Karpas-422 (cell line): ENCODE measurements around the gene LRP3. TPM values are rescaled to one million over a fixed set of nuclear protein-coding genes. Genes with fewer than 3 reads are reported as not detected.

Source experiments
- DNase-seq: peaks from one replicate; pipeline ENCODE4 v3.0.0-alpha.2; 2015
- H2AFZ ChIP-seq: fragments of 200-600 bp; sonication (generic); 2 replicates; pipeline ENCODE4 v1.6.1; 2014; ENCODE audit warnings: antibody characterized with exemption, low read length, mixed read lengths
- H3K27ac ChIP-seq: fragments of 200-600 bp; sonication (generic); 2 replicates; pipeline ENCODE4 v1.5.1; 2014; ENCODE audit warnings: mild to moderate bottlenecking, low read length, moderate library complexity
- H3K27me3 ChIP-seq: fragments of 200-600 bp; sonication (generic); 2 replicates; pipeline ENCODE4 v1.6.1; 2014; ENCODE audit warnings: low read length, mixed read lengths
- H3K36me3 ChIP-seq: fragments of 200-600 bp; sonication (generic); 2 replicates; pipeline ENCODE4 v1.6.1; 2014; ENCODE audit warnings: low read length, mixed read lengths; ENCODE audit not compliant: insufficient read depth
- H3K4me1 ChIP-seq: fragments of 200-600 bp; sonication (generic); 2 replicates; pipeline ENCODE4 v1.6.1; 2014; ENCODE audit warnings: mild to moderate bottlenecking, low read length, mixed read lengths
- H3K4me2 ChIP-seq: fragments of 200-600 bp; sonication (generic); 2 replicates; pipeline ENCODE4 v1.6.1; 2014; ENCODE audit warnings: low read length, low read depth, mild to moderate bottlenecking; ENCODE audit not compliant: poor library complexity, severe bottlenecking
- H3K4me3 ChIP-seq: fragments of 200-600 bp; sonication (generic); 2 replicates; pipeline ENCODE4 v1.5.1; 2014; ENCODE audit warnings: mild to moderate bottlenecking, antibody characterized with exemption, low read length, mixed read lengths
- H3K79me2 ChIP-seq: fragments of 200-600 bp; sonication (generic); 2 replicates; pipeline ENCODE4 v1.6.1; 2014; ENCODE audit warnings: mild to moderate bottlenecking, low read length, mixed read lengths
- H3K9ac ChIP-seq: fragments of 200-600 bp; sonication (generic); 2 replicates; pipeline ENCODE4 v1.6.0; 2014; ENCODE audit warnings: low read length
- H3K9me2 ChIP-seq: fragments of 200-600 bp; sonication (generic), shearing (Covaris generic); replicated peaks from 2 replicates; pipeline ENCODE4 v1.6.0; 2014; ENCODE audit warnings: mild to moderate bottlenecking, low read length, moderate library complexity; ENCODE audit not compliant: insufficient read depth
- H3K9me3 ChIP-seq: fragments of 300-700, 200-600 bp; sonication (generic); 2 replicates; pipeline ENCODE4 v1.6.1; 2014; ENCODE audit warnings: low read length, mixed read lengths
- H4K20me1 ChIP-seq: fragments of 200-600 bp; sonication (generic); 2 replicates; pipeline ENCODE4 v1.6.1; 2014; ENCODE audit warnings: mild to moderate bottlenecking, antibody characterized with exemption, low read length, low read depth; ENCODE audit not compliant: insufficient read depth
- total RNA-seq: library from RNA; depleted of rRNA; stranded (reverse); fragments of >200 nt; shearing (Covaris generic); gene quantifications from 2 replicates; pipeline ENCODE4 v1.2.3, GENCODE V29; 2014; ENCODE audit warnings: low replicate concordance

Gene LRP3
- total RNA-seq, 1 experiment from 2014 or later: not detected

DNA sequence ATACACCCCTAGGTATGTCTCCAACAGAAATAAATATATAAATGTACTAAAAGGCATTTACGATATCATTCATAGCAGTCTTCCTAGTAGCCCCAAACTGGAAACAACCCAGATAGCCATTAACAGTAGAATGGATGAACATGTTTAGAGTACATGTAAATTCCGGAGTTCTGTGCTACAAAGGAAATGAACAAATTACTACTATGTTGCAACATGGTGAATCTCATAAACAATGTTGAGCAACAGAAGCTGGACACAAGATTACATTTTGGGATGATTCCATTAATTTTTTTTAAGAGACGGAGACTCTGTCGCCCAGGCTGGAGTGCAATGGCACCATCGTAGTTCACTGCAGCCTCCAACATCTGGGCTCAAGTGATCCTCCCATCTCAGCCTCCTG, 37.4 kb downstream of the LRP3 start:
- Histone ChIP-seq H3K27me3 (no peaks in the 10 kb centered on the region), H4K20me1 (no peaks in the 10 kb centered on the region), H3K4me3 (no peak overlapping the region), H2AFZ (no peak overlapping the region), H3K4me2 (no peak overlapping the region), H3K36me3 (no peaks in the 10 kb centered on the region), H3K9me2 (no peaks in the 10 kb centered on the region), H3K4me1 (0 out of 2 replicates have a peak, but pooled peaks cover 4% of the 10 kb centered on the region), H3K9ac (no peak overlapping the region), H3K79me2 (no peaks in the 10 kb centered on the region), H3K9me3 (peaks cover 5% of the 10 kb centered on the region; the same call in 1 of the 2 replicates), H3K27ac (no peak overlapping the region)
- no peak for DNase-seq

DNA sequence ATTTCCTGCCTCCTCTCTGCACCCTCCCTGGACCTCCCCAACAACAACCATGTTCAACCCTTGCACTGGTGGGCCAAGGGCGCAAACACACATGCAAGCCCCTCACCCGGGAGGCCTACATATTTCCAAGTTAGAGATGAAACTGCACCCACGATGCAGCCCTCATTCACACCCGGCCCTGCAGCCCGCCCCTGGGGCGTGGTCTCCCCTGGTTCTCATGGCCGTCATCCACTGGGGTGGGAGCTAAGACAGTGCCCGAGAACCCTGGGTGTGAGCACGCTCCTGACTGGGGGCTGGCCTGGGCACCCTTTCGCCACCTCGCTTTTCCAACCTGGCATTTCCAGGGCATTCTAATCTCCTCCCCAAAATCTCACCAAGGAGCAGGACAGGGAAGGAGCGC, 38.5 kb downstream of the LRP3 start:
- Histone ChIP-seq H3K4me3 (no peak overlapping the region), H3K79me2 (no peaks in the 10 kb centered on the region), H3K9me2 (no peaks in the 10 kb centered on the region), H2AFZ (no peak overlapping the region), H3K9me3 (peaks cover 3% of the 10 kb centered on the region; the same call in 1 of the 2 replicates), H3K4me2 (no peak overlapping the region), H4K20me1 (no peaks in the 10 kb centered on the region), H3K36me3 (no peaks in the 10 kb centered on the region), H3K27ac (no peak overlapping the region), H3K4me1 (0 out of 2 replicates have a peak, but pooled peaks cover 4% of the 10 kb centered on the region), H3K27me3 (no peaks in the 10 kb centered on the region), H3K9ac (no peak overlapping the region)
- DNase-seq: no peak

DNA sequence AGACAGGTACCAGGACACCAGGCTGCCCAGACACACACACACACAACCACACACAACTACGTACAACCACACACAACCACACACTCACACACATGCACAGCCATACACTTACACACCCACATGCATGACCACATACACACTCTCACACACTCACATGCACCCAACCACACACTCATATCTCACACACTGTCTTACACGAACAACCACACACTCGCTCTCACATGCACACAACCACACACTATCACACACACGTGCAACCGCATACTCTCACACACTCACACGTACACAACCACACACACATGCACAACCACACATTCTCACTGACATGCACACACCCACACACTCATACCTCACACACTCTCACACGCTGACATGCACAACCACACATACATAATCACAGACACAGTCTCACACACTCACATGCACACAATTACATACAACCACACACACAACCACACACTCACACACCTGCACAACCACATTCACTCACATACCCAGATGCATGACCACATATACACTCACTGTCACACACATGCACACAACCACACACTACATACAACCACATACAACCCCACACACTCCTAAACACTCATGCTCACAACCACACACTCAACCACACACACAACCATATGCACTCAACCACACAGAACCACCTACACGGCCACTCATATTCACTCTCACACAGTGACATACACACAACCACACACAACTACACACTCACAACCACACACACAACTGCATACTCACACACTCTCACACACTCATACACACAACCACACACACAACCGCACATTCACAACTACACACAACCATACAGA, 39.1 kb downstream of the LRP3 start:
- H3K36me3 ChIP-seq: no peaks in the 10 kb centered on the region
- no peaks in the 10 kb centered on the region; the same call in 1 of the 2 replicates for H3K9me3 ChIP-seq
- no peaks in the 10 kb centered on the region for H3K79me2 ChIP-seq
- no peak overlapping the region for H3K4me2 ChIP-seq
- H2AFZ ChIP-seq: no peak overlapping the region
- H3K4me3 ChIP-seq: no peak overlapping the region
- DNase-seq: no peak
- 0 out of 2 replicates have a peak, but pooled peaks cover 4% of the 10 kb centered on the region for H3K4me1 ChIP-seq
- no peaks in the 10 kb centered on the region for H4K20me1 ChIP-seq
- no peak overlapping the region for H3K27ac ChIP-seq
- no peak overlapping the region for H3K9ac ChIP-seq
- no peaks in the 10 kb centered on the region for H3K27me3 ChIP-seq
- H3K9me2 ChIP-seq: no peaks in the 10 kb centered on the region

DNA sequence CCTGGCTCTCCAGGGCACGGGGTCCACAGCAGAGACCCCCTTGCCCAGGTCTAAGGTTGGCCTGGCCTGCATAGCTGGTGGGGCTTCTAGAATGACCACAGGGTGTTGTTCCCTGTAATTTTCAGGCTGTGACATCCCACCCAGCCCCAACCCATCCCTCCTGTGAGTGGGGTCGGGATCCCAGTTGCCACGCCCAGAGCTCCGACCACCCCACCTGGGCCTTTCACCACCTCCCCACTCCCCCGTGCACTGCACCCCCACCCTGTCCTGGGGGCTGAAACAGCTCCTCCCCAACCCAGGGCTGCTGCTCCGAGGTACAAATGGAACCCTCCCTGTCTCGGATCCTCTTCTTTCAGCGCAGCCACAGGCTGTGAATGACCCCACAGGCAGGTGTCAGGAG, 40.0 kb downstream of the LRP3 start:
- Histone ChIP-seq H3K4me1 (0 out of 2 replicates have a peak, but pooled peaks cover 4% of the 10 kb centered on the region), H3K36me3 (no peaks in the 10 kb centered on the region), H3K27me3 (no peaks in the 10 kb centered on the region), H4K20me1 (no peaks in the 10 kb centered on the region), H3K4me3 (no peak overlapping the region), H3K9me3 (no peaks in the 10 kb centered on the region), H3K4me2 (no peak overlapping the region), H3K79me2 (no peaks in the 10 kb centered on the region), H3K9ac (no peak overlapping the region), H3K27ac (no peak overlapping the region), H2AFZ (no peak overlapping the region), H3K9me2 (no peaks in the 10 kb centered on the region)
- no peak for DNase-seq

DNA sequence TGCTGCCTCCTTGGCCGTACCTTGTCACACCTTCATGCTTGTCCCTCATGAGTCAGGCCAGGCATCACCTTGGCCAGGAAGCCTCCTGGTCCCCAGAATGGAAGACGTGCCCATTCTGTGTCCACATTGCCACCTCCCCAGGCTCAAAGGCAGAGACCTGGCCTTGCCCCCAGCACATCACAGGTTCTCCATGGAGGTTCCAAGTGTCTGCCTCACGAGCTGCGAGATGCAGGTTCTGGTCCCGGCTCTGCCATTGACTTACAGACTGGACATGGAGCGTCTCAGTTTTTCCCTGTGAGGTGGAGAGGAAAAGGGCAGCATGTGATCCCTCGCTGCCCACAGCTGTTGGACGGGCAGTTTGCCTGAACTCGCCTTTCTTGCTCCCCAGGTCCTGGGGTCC, 40.6 kb downstream of the LRP3 start:
- no peaks in the 10 kb centered on the region for H3K36me3 ChIP-seq
- H3K79me2 ChIP-seq: no peaks in the 10 kb centered on the region
- no peaks in the 10 kb centered on the region for H3K27me3 ChIP-seq
- H3K4me3 ChIP-seq: no peak overlapping the region
- H2AFZ ChIP-seq: no peak overlapping the region
- 0 out of 2 replicates have a peak, but pooled peaks cover 4% of the 10 kb centered on the region for H3K4me1 ChIP-seq
- no peak overlapping the region for H3K4me2 ChIP-seq
- H3K27ac ChIP-seq: no peak overlapping the region
- no peak for DNase-seq
- no peaks in the 10 kb centered on the region for H3K9me2 ChIP-seq
- no peak overlapping the region for H3K9ac ChIP-seq
- no peaks in the 10 kb centered on the region for H3K9me3 ChIP-seq
- H4K20me1 ChIP-seq: no peaks in the 10 kb centered on the region

DNA sequence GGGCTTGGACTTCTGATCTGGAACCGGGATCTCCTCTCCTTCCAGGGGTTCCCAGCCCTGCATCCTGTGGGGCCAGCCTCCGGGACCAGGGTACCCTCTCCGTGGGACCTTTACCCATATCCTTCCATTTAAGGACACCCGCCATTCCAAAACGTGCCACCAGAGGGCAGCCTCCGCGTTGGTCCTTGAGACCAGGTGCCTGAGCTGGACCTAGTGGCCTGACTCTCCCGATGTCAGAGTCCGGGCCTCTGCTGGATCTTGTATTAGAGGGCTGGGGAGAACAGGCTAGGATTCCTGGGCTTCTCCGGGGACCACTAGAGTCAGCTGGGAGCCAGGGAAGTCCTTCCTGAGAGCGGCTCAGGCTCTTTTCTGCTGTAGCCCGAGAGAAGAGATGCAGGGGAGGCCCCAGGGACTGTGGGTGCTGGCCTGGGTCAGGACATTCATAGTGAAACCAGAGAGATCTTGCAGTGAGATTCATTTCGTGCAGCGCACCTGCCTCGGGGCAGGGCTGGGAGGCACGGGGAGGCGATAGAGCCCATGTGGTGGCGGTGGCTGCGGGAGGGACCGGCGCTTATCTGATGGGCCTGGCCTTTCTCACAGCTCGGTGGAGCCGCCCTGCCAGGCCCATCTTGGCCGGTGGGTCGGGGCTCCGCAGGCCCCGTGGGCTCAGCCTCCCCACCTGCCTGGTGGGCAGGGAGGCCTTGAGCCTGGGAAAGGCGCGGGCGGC, 41.3 kb downstream of the LRP3 start:
- H3K9me2 ChIP-seq: no peaks in the 10 kb centered on the region
- H3K79me2 ChIP-seq: no peaks in the 10 kb centered on the region
- H3K4me2 ChIP-seq: no peak overlapping the region
- H3K27ac ChIP-seq: no peak overlapping the region
- H3K36me3 ChIP-seq: no peaks in the 10 kb centered on the region
- H3K9me3 ChIP-seq: no peaks in the 10 kb centered on the region
- H3K27me3 ChIP-seq: no peaks in the 10 kb centered on the region
- H3K9ac ChIP-seq: no peak overlapping the region
- peak; percentile 88 for DNase-seq
- H3K4me3 ChIP-seq: no peak overlapping the region
- 0 out of 2 replicates have a peak, but pooled peaks cover 4% of the 10 kb centered on the region for H3K4me1 ChIP-seq
- peak overlapping the region; percentile 71; the same call in 1 of the 2 replicates for H2AFZ ChIP-seq
- H4K20me1 ChIP-seq: no peaks in the 10 kb centered on the region

DNA sequence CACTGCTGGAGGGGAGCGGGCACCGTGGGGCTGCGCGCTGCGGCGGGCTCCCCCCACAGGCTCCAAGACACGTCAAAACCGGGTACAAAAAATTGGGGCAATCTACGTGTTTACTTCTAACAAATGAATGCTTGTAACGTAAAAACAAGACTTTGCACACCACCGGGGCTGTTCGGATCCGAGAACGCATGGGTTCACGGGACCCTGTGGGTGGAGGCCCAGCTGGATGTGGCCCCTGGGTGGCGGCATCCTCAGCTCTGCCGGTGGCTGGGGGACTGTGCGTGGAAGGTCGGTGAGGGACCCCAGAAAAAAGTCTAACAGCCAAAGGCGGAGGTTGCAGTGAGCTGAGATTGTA, 41.8 kb downstream of the LRP3 start:
- no peaks in the 10 kb centered on the region for H3K79me2 ChIP-seq
- no peak overlapping the region for H3K27ac ChIP-seq
- no peak overlapping the region for H3K4me2 ChIP-seq
- H4K20me1 ChIP-seq: no peaks in the 10 kb centered on the region
- no peaks in the 10 kb centered on the region for H3K9me3 ChIP-seq
- no peaks in the 10 kb centered on the region for H3K36me3 ChIP-seq
- no peak overlapping the region for H2AFZ ChIP-seq
- H3K9ac ChIP-seq: no peak overlapping the region
- H3K4me1 ChIP-seq: 0 out of 2 replicates have a peak, but pooled peaks cover 4% of the 10 kb centered on the region
- no peak overlapping the region for H3K4me3 ChIP-seq
- no peaks in the 10 kb centered on the region for H3K27me3 ChIP-seq
- H3K9me2 ChIP-seq: no peaks in the 10 kb centered on the region
- no peak for DNase-seq

DNA sequence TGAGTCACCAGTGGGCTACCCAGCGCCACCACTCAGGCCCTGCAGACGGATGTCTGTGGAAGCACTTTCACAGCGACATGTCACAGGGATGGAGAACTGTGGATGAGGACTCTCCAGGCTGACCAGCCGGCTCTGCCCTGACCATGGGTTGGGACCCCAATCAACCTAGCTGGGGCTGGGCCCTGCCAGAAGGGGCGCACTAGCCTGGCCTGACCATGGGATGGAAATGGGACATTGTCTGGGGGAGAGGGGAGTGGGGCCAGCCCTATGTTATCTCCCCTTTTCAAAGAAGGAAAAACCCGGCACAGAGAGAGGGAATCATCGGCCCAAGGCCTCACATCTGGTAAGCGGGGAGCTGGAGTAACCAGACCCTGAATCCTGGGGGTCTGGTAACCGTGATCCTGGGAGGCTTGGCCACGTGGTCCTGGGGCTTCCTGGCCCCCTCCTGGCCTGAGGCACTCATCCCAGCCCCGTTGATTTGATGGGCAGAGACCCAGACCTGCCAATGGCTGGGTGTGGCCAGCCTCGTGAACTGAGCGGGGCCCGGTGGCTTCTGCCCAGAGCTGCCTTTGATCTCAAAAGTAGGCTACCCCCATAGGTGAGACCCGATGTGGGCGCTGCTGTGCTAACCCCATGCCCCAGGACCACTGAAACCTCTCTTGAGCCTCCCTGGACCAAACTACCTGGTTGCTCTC, 42.7 kb downstream of the LRP3 start:
- no peak overlapping the region for H2AFZ ChIP-seq
- H3K27ac ChIP-seq: no peak overlapping the region
- H3K4me3 ChIP-seq: no peak overlapping the region
- no peaks in the 10 kb centered on the region for H3K27me3 ChIP-seq
- H3K9me3 ChIP-seq: no peaks in the 10 kb centered on the region
- DNase-seq: no peak
- H3K4me2 ChIP-seq: no peak overlapping the region
- H3K4me1 ChIP-seq: 0 out of 2 replicates have a peak, but pooled peaks cover 4% of the 10 kb centered on the region
- no peaks in the 10 kb centered on the region for H3K9me2 ChIP-seq
- no peaks in the 10 kb centered on the region for H3K79me2 ChIP-seq
- no peak overlapping the region for H3K9ac ChIP-seq
- H4K20me1 ChIP-seq: no peaks in the 10 kb centered on the region
- H3K36me3 ChIP-seq: no peaks in the 10 kb centered on the region
